PC-3 (cell line): ENCODE results near the gene SOX1. TPM values are rescaled to one million over a fixed set of nuclear protein-coding genes. Genes with fewer than 3 reads are reported as not detected.

Experiments used
- ATAC-seq: fragments of 200-7000 bp; cut with Tn5 transposase; 2 replicates; pipeline ENCODE4 v1.9.1; 2020; ENCODE audit warnings: mild to moderate bottlenecking, moderate library complexity
- BruUV-seq: library from RNA; stranded (reverse); fragments of 400-500 nt; replicated peaks from 2 replicates; lab custom pipeline; 2021; lab: Mats Ljungman, UMichigan
- CTCF ChIA-PET: fragments of 300-600 bp; sonication (Branson Sonifier 250); formaldehyde crosslinking; loops from one replicate; lab custom pipeline; 2022; ENCODE audit warnings: antibody characterized with exemption; lab: Charles Lee
- POLR2A ChIA-PET: fragments of 300-600 bp; sonication (Branson Sonifier 250); formaldehyde crosslinking; loops from one replicate; lab custom pipeline; 2022; ENCODE audit warnings: antibody characterized with exemption; ENCODE audit not compliant: unreplicated experiment; lab: Charles Lee
- DNase-seq: peaks from one replicate; pipeline ENCODE4 v3.0.0-alpha.2; 2015
- H2AFZ ChIP-seq: fragments of 300-600 bp; sonication (generic); 2 replicates; pipeline ENCODE4 v1.6.0; 2016; ENCODE audit warnings: antibody characterized with exemption, low read length
- H3F3A ChIP-seq: fragments of 300-600 bp; sonication (generic); one replicate; pipeline ENCODE4 v1.6.0; 2017; ENCODE audit warnings: antibody characterized with exemption, low read length, control low read depth, mild to moderate bottlenecking; ENCODE audit not compliant: unreplicated experiment
- H3K27ac ChIP-seq: fragments of 300-600 bp; sonication (generic); 2 replicates; pipeline ENCODE4 v1.5.1; 2016; ENCODE audit warnings: mild to moderate bottlenecking, low read length
- H3K27me3 ChIP-seq: fragments of 300-600 bp; sonication (generic); 2 replicates; pipeline ENCODE4 v1.6.1; 2016; ENCODE audit warnings: low read length, mixed read lengths
- H3K36me3 ChIP-seq: fragments of 300-600 bp; sonication (generic); 2 replicates; pipeline ENCODE4 v1.6.1; 2016; ENCODE audit warnings: low read depth, mixed run types, low read length, mixed read lengths
- H3K4me1 ChIP-seq: fragments of 300-600 bp; sonication (generic); 2 replicates; pipeline ENCODE4 v1.5.1; 2016; ENCODE audit warnings: low read length; ENCODE audit not compliant: insufficient read depth
- H3K4me2 ChIP-seq: fragments of 300-600 bp; sonication (generic); 2 replicates; pipeline ENCODE4 v1.6.0; 2016; ENCODE audit warnings: low read length
- H3K4me3 ChIP-seq: fragments of 300-600 bp; sonication (generic); 2 replicates; pipeline ENCODE4 v1.5.1; 2016; ENCODE audit warnings: mild to moderate bottlenecking, low read length, mixed read lengths
- H3K79me2 ChIP-seq: fragments of 300-600 bp; sonication (generic); 2 replicates; pipeline ENCODE4 v1.6.1; 2017; ENCODE audit warnings: low read length, mixed read lengths
- H3K9ac ChIP-seq: fragments of 300-600 bp; sonication (generic); 2 replicates; pipeline ENCODE4 v1.6.0; 2016; ENCODE audit warnings: mild to moderate bottlenecking, low read length
- H3K9me2 ChIP-seq: fragments of 300-600 bp; sonication (generic); replicated peaks from 2 replicates; pipeline ENCODE4 v1.6.1; 2016; ENCODE audit warnings: mixed run types, low read length, mixed read lengths
- H3K9me3 ChIP-seq: fragments of 300-600 bp; sonication (generic); 2 replicates; pipeline ENCODE4 v1.6.1; 2016; ENCODE audit warnings: low read length, mixed read lengths
- H4K20me1 ChIP-seq: fragments of 300-600 bp; sonication (generic); 2 replicates; pipeline ENCODE4 v1.6.1; 2016; ENCODE audit warnings: low read length, mixed read lengths
- CTCF ChIP-seq: fragments of 300-600 bp; sonication (generic); conservative IDR thresholded peaks from 2 replicates; pipeline ENCODE4 v1.5.1; 2017; ENCODE audit warnings: antibody characterized with exemption, low read depth, mild to moderate bottlenecking, low read length
- EZH2 ChIP-seq: fragments of 300-600 bp; sonication (generic); IDR thresholded peaks from one replicate; pipeline ENCODE4 v1.6.1; 2017; ENCODE audit warnings: antibody characterized with exemption, mild to moderate bottlenecking, low read length; ENCODE audit not compliant: unreplicated experiment
- EZH2phosphoT487 ChIP-seq: fragments of 300-600 bp; sonication (generic); IDR thresholded peaks from 2 replicates; pipeline ENCODE4 v1.6.1; 2018; ENCODE audit warnings: mild to moderate bottlenecking, antibody characterized with exemption, low read length, borderline replicate concordance
- intact Hi-C: fragments of 100-400 bp; cut with micrococcal nuclease; formaldehyde crosslinking; loops from 2 replicates; pipeline ENCODE4 v1.9.0; 2023
- total RNA-seq: library from RNA; depleted of rRNA; stranded (reverse); fragments of >200 nt; gene quantifications from 2 replicates; pipeline ENCODE4 v1.2.3, GENCODE V29; 2014

The SOX1 gene
- total RNA-seq, 1 experiment from 2014 or later: not detected

GRCh38 chr13:112072534-112073244 lies 5.7 kb downstream of the SOX1 start:
- DNase-seq (no peak), ATAC-seq (no peak)
- H3K9me3 ChIP-seq: no peaks in the 10 kb centered on the region
- no peak for TF ChIP-seq EZH2
- TF ChIP-seq CTCF: no peak
- TF ChIP-seq EZH2phosphoT487: no peak
- intact Hi-C loops: no loop called here
- H3K79me2 ChIP-seq: no peaks in the 10 kb centered on the region
- H3K9ac ChIP-seq: no peak overlapping the region
- ChIA-PET CTCF (no interaction called here), POLR2A (no interaction called here)
- no peaks in the 10 kb centered on the region for H3K9me2 ChIP-seq
- H4K20me1 ChIP-seq: no peaks in the 10 kb centered on the region
- no peak overlapping the region for H2AFZ ChIP-seq
- no peaks in the 10 kb centered on the region for H3F3A ChIP-seq
- no peak overlapping the region for H3K27ac ChIP-seq
- peaks cover 17% of the 10 kb centered on the region for H3K27me3 ChIP-seq
- no peak overlapping the region for H3K4me2 ChIP-seq
- no peaks in the 10 kb centered on the region for H3K4me1 ChIP-seq
- H3K36me3 ChIP-seq: no peaks in the 10 kb centered on the region
- no TSS peak for BruUV-seq
- no peak overlapping the region for H3K4me3 ChIP-seq

GRCh38 chr13:112073245-112074138 lies 6.5 kb downstream of the SOX1 start:
- H3K9ac ChIP-seq: no peak overlapping the region
- no peak for DNase-seq
- CTCF ChIA-PET: no interaction called here
- POLR2A ChIA-PET: no interaction called here
- H3F3A ChIP-seq: no peaks in the 10 kb centered on the region
- H3K9me3 ChIP-seq: no peaks in the 10 kb centered on the region
- intact Hi-C loops: no loop called here
- H3K36me3 ChIP-seq: no peaks in the 10 kb centered on the region
- no peak for TF ChIP-seq CTCF
- TF ChIP-seq EZH2: no peak
- TF ChIP-seq EZH2phosphoT487: no peak
- no TSS peak for BruUV-seq
- H3K4me1 ChIP-seq: no peaks in the 10 kb centered on the region
- no peak overlapping the region for H2AFZ ChIP-seq
- no peak overlapping the region for H3K4me2 ChIP-seq
- no peak overlapping the region for H3K4me3 ChIP-seq
- H3K27me3 ChIP-seq: peaks cover 17% of the 10 kb centered on the region
- no peaks in the 10 kb centered on the region for H3K79me2 ChIP-seq
- no peak for ATAC-seq
- H3K9me2 ChIP-seq: no peaks in the 10 kb centered on the region
- no peak overlapping the region for H3K27ac ChIP-seq
- no peaks in the 10 kb centered on the region for H4K20me1 ChIP-seq
